HG03469 (cell line): ENCODE data around the gene GAMT.
"Not testable (repeated sequence)": the region's sequence is repeated elsewhere in the genome, so short reads cannot be mapped to it uniquely, and the experiment has no call there.

Source experiments
- ATAC-seq: cut with Tn5 transposase; IDR thresholded peaks from one replicate; pipeline ENCODE4 v1.9.1; 2021; ENCODE audit warnings: mild to moderate bottlenecking, moderate library complexity, moderate number of reproducible peaks; ENCODE audit not compliant: unreplicated experiment

The GAMT gene

DNA sequence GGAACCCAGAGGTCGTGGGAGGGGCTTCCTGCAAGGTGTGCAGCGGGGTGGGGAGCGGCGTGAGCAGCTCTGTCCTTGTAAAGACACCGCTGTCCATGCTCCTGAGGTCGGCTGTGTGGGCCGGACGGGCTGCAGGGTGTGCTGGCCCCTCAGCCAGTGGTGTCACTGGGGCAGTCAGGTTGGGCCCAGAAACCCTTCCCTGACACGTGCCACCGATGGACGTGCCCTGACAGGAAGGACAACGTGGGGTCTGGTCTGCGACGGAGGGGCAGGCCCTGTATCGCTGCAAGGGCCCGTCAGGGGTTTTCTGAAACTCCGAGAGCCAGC lies 32.7 kb upstream of the GAMT start:
- no peak for ATAC-seq

- no peak for ATAC-seq
Observed at GRCh38 chr19:1433119-1434039, 32.0 kb upstream of the GAMT start.

DNA sequence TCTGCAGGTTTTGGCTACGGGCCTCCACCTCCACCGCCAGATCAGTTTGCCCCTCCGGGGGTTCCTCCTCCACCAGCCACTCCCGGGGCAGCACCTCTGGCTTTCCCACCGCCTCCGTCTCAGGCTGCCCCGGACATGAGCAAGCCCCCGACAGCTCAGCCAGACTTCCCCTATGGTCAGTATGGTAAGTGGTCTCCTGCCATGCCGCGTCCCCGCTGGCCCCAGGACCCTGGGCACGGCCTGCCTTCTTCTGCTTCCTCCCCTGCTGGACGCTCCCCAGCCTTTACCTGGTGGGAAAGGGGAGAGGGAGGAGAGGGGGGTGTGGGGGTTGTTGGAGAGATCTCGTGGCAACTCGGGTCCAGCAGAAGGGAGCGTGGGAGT lies 31.2 kb upstream of the GAMT start:
- no peak for ATAC-seq

GRCh38 chr19:1431759-1432506 lies 30.6 kb upstream of the GAMT start:
- no peak for ATAC-seq

DNA sequence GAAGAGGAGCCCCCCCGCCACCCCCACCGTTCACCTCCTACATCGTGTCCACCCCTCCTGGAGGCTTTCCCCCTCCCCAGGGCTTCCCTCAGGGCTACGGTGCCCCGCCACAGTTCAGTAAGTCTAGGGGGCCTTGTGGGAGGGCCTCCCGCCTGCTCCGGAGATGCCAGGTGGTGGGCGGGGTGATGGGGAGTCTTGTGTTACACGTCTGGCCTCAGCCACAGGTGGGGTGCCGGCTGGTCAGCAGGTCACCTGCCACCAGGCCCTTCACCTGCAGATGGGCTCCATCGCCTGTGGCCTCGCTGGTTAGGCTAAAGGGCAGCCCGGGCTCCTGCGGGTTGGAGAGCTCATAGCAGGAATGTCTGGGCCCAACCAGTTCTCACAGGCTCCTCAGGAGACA lies 28.9 kb upstream of the GAMT start:
- ATAC-seq = no peak

DNA sequence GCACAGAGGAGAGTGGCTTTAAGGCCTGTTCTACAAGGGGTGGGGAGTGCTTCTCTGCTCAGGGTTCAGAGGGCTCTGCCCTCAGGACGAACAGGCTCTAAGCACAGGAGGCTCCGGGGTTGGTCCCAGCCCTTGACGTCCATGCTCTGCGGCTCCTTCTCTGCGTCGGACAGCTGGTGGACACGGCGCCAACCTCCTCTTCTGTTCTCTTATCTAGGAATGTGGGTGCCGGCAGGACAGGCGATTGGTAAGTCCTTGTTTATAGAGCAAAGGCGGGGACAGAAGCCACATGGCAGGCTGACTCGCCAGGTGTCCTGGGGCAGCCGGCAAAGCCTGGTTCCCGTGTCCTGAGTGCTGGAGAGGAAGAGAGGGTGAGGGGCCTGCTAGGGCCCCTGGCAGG lies 28.4 kb upstream of the GAMT start:
- no peak for ATAC-seq

DNA sequence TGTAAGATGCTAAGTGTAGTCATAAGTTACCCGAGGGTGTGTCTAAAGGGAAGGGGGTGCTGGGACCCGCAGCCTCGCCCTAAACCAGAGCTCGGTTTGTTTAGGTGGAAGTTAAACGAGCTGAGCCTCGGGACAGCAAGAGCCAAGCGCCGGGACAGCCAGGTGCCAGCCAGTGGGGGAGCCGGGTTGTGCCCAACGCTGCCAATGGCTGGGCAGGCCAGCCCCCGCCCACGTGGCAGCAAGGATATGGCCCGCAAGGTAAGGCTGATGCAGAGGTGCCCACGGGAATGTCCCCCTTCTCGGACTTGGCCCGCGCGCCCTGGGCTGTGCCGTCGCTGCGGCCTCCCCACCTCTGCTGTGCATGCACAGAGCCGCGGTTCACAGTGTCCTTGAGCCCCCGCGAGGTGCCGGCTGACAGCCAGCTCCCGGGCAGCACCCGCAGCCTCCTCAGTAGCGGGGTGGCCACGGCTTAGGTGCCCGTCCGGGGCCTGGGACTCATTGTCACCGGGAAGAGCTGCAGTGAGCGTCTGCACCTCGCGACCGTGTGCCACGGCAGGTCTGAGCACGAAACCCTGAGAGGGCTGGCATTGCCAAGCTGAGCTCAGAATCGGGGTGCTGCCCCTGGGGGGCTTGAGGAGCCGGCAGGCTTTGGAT lies 27.5 kb upstream of the GAMT start:
- ATAC-seq = no peak

GRCh38 chr19:1427221-1427920 lies 26.0 kb upstream of the GAMT start:
- ATAC-seq = no peak

DNA sequence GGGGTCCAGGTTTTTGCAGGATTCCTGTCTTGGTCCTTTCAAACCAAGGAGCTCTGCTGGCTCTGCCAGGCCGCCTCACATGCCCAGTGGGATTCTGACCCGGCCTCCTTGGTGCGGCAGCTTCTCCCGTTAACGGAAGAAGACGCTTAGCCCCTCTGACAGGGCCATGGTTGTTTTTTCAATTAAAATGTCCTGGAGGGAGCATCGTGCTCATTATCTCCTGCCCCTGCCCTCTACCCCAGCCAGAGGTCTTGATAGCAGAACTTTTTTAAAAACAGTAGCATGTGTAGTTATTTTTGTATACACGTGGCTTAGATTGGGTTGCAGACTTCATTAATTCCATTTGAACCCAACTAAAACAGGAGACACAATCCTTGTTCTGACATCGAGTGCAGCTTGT lies 25.4 kb upstream of the GAMT start:
- no peak for ATAC-seq

GRCh38 chr19:1425902-1426301 lies 24.6 kb upstream of the GAMT start:
- ATAC-seq = no peak

- no peak for ATAC-seq
Observed at GRCh38 chr19:1425102-1425837, 23.9 kb upstream of the GAMT start.

GRCh38 chr19:1424192-1424955 lies 23.0 kb upstream of the GAMT start:
- no peak for ATAC-seq

DNA sequence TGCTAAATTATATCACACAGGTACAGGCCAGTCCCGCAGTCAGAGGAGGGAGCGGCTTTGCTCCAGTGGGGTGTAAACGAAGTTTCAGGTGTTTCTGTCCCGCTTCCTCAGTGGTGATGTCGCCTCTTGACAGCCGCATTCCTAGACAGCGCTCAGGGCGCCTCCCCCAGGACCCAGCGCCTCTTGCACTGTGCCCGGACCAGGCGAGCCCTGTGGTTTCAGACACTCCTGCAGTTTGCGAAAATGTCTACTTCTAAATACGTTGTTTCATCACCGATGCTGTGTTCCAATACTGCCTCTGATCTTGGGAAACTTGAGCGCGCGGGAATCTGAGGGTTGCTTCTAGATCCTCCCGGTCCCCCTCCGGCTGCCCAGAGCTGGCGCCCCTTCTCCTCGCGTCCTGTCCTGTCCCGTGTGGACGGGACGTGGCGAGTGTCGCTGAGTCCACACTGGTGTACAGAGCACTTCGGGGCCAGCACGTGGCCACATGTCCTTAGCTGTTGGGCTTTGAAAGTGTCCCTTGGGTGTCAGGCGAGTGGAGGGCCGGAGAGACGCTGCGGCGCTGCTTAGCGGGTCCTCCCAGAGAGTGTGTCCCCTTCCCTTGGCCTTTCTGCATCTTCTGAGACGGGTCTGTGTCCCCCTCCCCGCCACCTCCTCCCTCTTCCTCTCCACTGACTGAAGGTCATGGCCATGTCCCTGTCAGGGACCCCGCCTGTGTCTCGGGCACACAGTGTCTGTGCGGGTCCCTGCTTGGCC lies 22.3 kb upstream of the GAMT start:
- ATAC-seq = no peak

- ATAC-seq = no peak
Observed at GRCh38 chr19:1422943-1423342, 21.6 kb upstream of the GAMT start.

DNA sequence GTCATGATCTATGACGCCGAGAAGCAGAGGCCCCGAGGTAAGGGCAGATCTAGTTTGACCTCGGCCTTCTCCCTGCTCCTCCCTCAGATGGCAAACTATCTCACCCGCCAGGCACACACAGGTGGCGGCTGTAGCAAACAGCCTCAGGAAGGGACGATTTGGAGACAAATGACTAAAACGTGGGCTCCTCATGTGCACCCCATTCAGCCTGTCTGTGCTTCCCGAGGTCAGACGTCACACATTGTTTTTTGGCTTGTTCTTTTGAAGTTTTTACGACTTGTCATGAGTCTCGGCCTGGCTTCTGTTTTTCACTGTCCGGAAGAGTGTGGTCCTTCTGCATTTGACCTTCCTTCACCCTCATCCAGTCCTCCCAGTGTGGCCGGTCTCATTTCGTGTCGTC lies 21.0 kb upstream of the GAMT start:
- no peak for ATAC-seq

DNA sequence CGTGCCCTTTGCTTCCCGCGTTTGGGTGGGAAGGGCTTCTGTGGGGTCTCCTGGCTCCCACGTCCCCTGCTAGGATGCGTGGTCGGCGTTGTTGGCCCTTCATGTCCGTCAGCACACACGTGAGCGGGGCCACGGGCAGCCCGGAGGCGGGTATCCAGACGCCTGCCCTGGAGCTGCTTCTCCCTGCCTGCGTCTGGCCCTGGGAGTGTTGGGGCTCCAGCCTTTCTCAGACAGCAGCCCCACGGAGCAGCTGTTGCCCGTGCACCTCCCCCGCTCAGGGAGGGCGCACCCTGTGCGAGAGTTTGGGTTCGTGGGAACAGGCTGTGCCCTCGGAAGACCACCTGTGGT lies 20.6 kb upstream of the GAMT start:
- no peak for ATAC-seq

GRCh38 chr19:1421218-1421957 lies 20.0 kb upstream of the GAMT start:
- ATAC-seq = no peak

- ATAC-seq = no peak
Observed at GRCh38 chr19:1420590-1420989, 19.2 kb upstream of the GAMT start.

DNA sequence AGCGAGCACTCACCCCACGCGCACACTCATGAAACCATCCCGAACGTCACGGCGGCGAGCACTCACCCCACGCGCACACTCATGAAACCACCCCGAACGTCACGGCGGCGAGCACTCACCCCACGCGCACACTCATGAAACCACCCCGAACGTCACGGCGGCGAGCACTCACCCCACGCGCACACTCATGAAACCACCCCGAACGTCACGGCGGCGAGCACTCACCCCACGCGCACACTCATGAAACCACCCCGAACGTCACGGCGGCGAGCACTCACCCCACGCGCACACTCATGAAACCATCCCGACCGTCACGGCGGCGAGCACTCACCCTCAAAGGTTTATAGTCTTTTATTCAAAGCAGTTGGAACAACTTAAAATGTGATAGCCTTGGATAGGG lies 18.7 kb upstream of the GAMT start:
- ATAC-seq = not testable (repeated sequence)
